Stimulated activated CD4-positive, alpha-beta T cell treated with anti-CD3 and anti-CD28 coated beads, Interleukin-4, amount 100 ng/mL, for 4 hours (primary cell): Measurements from ENCODE around the gene ART4.

Experiments
- DNase-seq, 2 experiments: peaks; one replicate each; pipeline ENCODE4 v3.0.0-alpha.2; 2020

The ART4 gene

DNA sequence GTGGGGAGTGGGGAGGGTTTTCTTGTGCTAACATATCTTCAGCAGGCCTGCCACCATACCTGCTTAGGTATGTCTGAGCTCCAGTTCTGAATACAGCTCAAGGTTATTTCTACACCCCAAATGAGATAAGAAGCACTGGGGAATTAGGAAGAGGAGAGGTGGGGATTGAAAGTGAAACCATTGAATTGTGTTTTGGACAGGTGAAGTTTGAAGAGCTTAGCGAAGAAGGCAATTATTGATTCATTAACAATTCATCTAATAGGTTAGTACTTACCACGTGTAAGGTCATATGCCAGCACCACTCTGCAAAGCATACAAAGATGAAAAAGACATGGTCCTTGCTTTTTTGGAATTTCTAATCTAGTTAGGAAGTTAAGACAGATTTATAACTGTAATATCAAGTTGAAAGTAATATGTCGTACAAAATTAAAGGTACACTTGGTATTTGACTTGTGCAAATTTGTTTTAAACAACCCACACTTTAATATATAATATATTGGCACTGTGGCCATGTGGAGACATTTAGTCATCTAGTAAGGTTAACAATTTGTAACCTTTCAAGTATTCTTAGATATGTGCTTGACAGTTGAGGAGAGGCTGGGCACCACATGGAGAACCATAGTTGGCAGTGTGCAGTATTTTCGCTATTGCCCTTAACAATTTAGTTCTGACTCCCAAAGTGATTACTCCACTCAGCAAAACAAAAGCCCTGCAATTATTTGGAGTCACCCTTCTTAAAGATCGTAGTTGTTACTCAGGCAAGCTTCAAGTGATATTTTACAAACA lies 33.0 kb downstream of the ART4 start:
- DNase-seq, result no peak

DNA sequence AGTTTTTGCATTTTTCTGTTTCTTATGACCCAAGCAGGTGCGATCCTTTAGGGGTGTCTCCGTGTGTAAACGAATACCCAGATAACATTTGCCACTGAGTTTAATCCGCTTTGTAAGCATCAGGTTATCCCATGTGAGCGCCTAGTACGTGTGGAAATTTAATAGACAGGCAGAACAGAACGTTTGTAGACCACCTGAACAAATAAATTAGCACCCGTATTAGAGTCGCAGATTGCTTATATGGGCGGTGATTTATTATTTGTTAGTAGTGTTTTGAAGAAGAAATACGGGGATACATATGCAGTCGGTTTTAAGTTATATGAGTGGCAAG lies 39.5 kb downstream of the ART4 start:
- DNase-seq, result no peak

DNA sequence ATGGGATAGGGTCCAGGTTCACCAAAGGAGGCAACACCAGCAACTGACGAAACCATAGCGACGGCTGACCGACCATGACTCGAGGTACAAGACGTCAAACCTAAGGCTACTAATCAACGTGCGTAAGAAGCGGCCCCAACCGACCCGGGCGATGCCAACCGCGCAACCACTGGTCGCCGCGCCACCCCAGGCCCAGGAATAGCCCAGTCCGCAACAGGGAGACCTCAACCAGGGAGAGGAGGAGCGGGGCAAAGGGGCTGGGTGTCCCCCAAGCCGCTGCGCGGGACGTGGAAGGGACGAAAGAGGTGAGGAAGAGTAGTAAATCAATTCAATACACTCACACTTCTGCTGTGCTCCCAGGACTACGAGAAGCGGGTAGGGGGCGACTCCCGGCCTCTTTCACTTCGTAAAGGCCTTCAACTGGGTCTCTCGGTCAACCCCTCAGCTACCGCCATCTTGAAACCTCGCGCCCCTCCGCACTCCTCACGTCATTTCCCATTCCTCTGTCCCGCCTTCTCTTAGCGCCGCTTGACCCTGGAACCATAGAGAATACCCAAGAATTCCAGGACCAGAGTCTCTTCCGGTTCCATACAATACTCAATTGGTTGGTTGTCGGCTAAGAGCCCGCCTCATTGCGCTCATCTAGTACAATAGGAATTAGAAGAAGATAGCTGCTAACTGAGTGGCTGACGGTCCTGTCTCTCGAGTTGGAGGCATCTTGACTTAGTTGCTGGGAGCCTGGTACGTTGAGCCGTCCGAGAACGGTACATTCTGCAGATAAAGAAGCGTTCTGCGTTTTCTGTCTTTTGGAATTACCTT lies 40.1 kb downstream of the ART4 start, which contains the start of the genes C12orf60 and WBP11:
Gene C12orf60, plus strand, starts transcription at position 660 of the 819 bp plus-strand sequence. CDS start 19,266 bp downstream, outside the sequence.
Gene WBP11, minus strand, starts transcription at position 468 of the 819 bp plus-strand sequence. CDS start 2,095 bp downstream, outside the sequence.
- DNase-seq, result peak; percentile 74 to 90

DNA sequence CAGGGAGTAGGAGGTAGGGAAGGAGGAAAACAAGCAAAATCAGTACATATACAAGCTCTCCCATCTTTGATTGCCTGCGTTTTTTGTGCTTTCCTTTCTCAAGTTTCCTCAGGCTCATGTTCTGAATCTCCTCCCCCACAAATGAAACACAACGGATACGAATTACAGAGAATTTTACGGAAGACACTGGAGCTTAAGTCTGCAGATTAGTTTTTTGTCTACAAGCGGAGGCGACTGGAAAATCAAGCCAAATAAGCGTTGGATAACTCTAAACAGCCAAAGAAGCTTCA lies 40.7 kb downstream of the ART4 start:
- no peak for DNase-seq

DNA sequence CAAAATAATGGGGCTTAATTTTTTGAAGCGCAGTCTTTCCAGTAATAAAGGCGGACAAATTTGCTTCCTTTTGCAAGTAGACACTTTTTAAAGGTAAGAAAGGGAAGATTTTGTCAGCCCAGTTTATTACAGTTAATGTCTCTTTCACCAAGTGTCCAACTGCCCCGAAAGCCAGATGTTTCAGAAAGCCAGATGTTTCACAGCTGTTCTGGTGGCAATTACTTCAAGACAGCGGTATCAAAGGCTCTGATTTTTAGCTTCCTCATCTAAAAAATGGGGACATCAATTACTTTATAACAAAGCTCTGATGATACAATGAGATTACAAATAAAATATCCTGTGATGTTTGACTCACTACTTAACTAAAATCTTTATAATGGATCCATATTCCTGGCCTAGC lies 41.1 kb downstream of the ART4 start:
- no peak for DNase-seq

GRCh38 chr12:14795028-14795448 lies 48.3 kb downstream of the ART4 start:
- no peak for DNase-seq

- DNase-seq, result no peak
Measured at GRCh38 chr12:14785568-14785967, 57.8 kb downstream of the ART4 start.

DNA sequence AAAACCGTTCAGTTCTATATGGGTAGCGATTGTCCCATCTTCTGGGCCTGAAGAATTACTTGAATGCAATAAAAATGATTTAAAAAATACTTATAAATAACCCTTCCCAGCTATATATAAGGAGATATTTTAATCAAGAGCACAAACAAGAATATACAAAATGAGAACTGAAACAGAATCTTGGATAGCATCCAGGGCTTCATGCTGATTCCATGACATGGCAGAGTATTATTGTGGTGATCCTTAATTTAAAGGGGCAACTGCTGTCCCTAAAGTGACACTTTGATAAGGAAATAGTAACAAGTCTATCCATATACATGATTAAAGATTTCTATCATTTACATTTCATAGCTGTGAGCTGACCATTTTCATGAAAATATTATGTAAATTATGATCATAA lies 58.9 kb downstream of the ART4 start:
- no peak for DNase-seq

- no peak for DNase-seq
Measured at GRCh38 chr12:14782756-14783155, 60.6 kb downstream of the ART4 start.

GRCh38 chr12:14781563-14781962 lies 61.8 kb downstream of the ART4 start:
- no peak for DNase-seq

DNA sequence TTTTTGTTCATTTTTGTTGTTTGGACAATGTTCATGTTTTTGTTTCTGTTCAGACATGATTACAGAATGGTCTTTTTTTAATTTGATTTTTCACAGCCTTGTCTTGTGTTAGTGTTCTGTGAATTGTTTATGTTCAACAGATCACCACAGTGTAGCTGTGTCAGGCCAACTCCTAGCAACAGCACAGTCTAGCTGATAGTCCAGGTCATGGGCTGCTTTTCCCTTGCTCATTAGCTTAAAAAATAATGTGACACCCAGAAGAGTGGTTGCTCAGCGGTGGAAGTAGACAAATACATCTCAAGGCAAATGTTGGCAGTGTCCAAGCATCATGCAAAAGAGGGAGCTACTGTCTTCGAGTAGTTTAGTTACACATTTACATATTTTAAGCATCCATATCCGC lies 62.5 kb downstream of the ART4 start:
- DNase-seq, result no peak

DNA sequence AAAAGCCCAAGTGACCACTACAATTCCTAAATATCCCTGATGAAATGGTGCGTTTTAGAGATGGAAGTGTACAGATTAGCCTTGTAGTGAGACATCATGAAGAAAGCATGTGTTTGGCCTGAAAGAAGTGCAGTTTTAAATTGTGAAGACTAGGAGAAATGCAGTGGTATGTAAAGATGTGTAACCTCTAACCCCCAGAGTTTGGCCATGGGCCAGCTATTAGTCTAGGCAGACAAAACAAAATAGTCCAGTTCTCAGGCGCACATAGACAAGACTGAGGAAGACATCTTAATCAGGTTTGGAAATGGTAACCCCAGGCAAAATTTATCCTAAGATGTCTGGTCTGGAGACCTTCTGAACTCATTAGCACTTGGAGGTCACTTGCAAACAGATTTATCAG lies 63.5 kb downstream of the ART4 start:
- DNase-seq, result no peak

- DNase-seq, result no peak
Measured at GRCh38 chr12:14777271-14777670, 66.1 kb downstream of the ART4 start.

DNA sequence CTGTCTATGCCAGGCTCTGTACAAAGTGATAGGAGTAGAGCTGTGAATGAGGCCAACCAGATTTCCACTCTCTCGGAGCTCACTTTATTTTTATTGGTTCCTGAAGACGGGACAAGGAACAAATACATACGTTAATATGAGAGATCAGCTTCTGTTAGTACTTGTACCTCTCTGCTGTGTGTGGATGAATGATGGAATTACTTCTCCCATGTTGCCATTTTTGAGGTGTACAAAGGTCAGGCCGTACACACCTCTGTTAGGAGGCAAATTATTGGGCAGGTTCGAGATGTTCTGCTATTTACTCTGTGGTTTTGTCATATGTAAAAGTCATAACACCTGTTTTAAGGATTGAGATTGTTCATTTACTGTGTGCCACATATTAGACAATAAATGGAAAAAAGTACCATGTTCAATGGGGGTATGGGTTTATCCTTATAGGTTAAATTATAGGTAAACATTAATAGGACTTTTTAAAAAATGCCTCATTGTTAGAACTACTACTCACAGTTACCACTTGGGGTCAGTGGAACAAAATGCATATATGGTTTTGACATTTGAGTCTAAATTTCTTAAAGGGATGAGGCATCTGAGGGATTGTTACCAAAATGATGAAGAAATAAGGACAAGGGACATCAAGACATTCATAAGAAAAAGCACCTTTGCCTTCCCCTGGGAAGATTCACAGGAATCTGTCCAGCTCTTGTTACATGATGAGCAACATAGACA lies 66.9 kb downstream of the ART4 start:
- DNase-seq, result no peak

DNA sequence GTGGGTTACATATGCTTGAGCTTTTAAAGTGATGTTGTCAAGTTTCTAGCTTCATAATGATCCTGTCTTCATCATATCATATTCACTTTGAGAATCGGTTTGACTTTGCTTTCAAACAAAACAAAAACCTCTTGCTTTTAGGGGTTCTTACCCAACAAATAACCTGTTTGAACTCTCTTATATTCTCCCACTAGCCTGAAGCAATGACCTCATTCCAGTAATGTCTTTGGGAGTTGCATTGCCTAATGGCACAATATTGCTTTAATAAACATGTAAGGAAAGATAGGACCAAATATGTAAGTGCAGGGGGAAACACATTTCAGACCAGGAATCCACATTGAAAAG lies 67.7 kb downstream of the ART4 start:
- DNase-seq, result no peak
